ENCODE measurements around the gene PTPRU.

The PTPRU gene

DNA sequence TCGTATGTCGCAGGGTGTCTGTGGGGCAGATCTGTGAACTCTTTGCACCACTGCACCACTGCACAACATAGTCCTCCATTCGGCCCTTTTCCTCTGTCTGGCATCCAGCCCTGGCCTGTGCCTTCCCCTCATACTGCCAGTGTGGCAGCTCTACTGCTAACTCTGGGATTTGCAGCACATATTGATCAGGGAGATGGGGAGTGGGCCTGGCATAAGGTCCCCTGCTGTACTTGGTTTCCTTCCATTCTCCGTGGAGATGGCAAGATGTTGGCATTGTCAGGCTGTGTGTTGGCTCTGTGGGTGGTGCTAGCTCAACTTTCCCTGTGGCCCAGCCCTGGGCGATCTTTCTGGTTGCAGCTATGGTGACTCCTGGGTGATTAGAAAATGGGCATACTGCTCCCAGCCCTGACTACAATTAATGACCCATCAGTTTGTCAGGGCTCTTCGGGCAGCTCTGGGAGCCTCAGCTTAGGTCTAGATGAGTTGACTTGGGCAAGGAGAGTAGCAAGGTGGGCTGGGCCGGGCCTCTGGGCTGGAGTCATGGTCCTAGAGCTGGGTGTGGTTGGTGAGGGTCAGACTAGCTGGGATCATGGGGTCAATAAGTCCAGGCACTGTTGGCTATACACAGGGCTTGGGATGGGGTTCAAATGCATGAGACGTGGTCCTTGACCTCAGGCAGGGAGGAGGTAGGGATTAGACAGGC is 11.4 kb downstream of the PTPRU start:
- no peak for DNase-seq

DNA sequence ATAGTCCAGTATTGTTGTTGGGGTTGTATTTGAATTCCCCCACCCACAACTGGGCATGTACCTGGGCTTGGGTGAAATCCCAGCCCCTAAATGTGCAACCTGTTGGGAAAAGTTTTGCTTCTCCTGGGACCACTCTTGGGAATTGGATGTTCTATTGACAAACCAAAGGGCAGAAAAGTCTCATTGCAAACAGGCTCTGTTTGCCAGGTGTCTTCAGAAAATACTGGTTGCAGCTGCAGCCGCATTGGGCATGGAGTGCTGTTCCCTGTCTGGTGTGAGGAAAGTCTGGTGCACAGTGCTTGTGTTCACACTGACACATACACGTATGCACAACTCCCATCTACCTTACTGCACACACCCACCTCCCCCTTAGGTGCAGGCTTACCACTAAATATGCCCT is 12.1 kb downstream of the PTPRU start:
- DNase-seq, result no peak

DNA sequence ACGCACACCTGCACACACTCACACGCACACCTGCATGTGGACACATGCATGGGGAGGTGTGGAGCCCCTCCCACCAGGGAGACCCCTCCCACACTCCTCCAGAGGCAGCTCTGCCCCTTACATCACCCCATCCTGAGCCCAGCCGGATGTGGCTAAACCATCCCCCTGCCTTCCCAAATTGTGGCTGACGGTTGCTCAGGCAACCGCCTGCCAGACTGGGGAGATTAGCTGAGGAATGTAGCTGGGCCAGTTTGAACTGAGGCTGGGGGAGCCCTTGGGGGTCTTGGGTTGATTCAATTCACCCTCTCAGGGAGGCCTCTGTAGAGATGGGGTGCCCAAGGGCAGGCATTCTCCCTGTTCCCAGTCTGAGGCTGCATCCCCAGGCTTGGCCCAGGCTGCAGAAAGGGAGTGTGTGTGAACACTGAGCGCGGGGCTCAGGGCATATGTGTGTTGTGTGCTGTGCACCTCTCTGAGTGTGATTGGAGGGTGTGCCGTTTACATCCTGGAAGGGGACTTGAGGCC is 12.9 kb downstream of the PTPRU start:
- DNase-seq, result no peak

DNA sequence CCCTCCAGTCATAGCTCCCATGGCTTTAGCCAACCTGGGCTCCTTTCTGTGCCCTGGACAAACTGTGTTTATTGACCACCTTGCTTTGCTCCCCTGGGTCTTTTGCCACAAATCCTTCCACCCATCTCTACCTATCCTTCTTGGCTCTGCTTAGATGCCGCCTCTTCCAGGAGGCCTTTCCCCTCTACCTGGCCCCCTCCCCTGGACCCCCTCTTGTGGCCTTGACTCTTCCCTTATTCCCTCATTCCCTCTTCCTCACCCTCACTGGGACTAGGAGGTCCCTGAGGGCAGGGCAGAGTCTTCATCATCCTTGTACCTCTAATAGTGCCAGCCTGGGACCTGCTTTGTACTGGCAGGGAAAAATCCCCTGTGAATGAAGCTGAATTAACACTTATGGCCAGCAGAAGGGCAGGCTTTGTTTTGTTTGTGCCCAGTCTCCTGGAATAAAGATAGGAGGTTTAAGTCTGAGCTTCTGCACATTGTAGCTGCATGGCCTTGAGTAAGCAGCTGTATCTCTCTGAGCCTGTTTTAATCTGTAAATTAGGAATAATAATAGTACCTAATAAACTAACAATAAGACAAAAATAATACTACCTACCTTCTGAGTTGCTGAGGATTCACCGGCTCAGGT is 13.7 kb downstream of the PTPRU start:
- no peak for DNase-seq

DNA sequence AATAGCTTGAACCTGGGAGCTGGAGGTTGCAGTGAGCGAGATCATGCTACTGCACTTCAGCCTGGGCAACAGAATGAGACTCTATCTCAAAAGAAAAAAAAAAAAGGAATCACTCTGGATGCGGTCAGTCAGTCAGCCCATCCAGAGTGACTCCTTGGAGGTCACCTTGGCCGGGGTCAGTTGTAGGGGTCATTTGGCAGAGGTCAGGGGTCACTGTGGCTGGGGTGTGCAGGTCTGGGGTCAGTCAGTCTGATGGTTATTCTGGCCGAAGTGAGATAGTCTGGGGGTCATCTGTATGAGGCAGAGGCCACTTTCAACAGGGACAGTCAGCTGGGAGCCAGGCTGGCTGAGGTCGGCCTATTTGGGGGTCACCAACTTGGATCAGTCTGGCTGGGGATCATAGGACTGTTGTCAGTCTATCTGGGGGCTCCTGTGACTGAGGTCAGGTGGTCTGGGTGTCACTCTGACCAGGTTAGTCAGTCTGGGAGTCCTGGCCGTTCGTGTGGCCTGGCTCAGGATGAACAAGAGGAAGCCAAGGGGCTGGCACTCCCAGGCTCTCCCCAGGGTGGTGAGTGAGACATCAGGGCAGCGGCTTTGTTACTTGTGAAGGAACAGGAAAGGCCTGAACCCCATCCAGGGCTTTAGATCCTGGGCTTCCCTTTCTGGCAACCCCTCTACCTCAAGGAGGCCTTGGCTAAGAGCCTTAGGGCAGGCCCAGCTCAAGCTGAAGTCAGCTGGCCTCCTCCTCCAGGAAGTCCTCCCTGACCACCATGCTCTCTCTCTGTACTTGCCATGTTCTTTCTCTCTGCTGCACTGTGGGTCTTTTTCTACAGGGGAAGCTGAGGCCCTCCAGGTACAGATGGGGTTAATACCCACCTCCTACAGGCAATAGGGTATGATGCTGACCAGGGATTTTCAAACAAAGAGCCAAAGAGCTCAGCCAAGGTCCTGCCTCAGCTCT is 15.1 kb downstream of the PTPRU start:
- DNase-seq, result no peak

DNA sequence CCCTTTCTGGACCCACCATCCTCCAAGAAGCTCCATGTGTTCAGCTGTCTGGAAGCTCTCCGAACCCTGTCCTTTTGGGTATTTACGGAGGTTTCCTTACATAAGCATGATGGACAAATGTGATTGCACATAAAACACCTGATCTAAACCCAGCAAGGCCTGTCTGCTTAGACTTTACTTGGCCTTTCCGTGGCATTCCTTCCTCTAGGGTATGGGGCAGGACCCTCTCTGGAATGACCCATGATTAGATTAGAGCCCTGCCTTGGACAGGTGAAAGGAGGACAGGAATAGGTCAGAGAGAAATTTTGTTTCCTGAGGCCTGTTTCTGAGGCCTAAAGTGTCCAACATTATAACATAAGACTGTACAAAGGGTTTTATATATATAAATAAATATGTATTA is 16.9 kb downstream of the PTPRU start:
- DNase-seq, result no peak

DNA sequence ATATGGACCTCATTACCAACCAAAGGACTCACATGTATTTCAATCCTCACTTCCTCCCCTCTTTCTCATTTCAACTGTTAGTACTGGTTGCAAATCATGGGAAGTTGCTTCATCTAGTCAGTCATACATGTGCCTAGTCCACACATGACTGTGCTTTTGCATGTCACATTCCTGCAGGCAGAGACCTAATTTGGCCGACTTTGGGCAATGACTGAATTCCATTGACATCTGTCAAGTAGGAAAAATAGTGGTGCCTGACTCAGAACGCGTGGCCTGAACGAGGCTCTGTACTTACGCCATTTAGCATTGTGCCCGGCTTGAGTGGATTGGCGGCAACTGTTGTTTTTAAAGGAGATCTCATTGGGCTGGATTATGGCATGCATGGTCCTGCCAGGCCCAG is 18.0 kb downstream of the PTPRU start:
- DNase-seq, result no peak

DNA sequence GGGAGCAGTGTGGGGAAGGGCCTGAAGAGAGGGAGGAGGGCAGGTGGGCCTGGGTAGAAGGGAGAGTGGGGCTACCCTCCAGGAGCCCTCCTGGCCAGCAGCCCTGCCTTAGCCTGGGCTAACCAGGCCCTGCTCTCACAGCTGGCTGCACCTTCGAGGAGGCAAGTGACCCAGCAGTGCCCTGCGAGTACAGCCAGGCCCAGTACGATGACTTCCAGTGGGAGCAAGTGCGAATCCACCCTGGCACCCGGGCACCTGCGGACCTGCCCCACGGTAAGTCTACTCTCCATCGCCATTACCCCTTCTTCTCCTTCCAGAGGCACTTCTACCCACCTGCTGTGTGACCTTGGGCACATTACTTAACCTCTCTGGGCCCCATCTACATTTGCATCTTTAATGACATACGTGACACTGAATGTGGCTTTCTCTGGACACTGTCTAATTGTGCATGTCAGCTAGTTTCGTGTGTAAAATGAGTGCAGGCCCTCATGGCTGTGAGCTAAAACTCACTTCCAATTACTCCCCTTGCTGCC is 18.9 kb downstream of the PTPRU start:
- no peak for DNase-seq

DNA sequence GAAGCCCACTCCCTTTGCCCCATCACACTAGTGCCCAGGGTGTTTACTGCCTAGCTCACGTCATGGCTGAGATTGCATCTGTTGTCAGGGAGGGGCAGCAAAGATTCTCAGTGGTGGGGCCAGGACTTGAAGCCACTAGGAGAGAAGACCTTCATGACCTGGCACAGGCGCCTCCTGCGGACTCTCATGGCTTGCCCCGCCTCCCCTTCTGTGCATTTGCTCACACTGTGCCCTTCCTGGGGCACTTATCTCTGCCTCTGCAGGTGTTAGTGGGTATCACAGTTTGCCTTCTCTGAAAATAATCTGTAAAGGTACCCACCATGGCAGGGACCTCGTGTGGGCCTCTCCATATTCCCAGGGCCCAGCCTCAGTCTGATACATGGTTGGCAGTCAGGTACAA is 20.1 kb downstream of the PTPRU start:
- no peak for DNase-seq

DNA sequence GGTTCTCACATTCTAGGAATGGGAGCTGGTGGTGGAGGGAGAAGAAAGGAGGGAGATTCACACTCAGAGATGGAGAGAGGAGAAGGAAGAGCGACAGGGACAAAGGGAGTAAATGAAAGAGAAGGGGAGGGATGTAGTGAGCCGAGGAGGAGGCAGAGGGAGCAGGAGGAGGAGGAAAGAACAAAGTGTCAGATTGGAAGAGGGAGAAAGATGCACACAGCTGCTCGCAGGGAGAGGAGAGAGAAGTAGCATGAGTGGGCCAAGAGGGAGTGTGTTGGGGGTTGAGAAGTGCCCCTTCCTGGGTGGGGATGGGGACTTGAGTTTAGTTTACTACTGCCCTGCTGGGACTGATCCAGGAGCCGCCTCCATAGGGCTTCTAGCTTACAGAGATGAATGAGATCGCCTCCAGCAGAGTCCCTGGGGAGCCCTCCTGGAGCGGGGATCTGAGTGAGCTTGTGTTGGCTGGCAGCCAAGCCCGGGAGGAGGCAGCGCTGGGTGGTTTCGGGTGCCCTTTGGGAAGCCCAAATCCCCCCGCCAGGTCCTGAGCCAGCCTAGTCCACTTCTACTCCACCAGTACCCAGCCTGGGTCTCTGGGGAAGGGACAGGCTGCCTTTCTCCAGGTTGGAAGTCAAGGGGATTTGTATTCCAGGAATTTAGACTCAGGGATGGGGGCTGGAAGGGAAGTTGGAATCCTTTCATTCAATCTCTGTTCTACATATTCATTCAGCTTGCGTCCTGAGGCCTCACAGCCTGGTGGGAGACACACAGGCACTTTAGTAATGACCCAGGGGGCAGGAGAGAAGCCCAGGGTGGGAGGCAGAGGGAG is 20.9 kb downstream of the PTPRU start:
- no peak for DNase-seq

DNA sequence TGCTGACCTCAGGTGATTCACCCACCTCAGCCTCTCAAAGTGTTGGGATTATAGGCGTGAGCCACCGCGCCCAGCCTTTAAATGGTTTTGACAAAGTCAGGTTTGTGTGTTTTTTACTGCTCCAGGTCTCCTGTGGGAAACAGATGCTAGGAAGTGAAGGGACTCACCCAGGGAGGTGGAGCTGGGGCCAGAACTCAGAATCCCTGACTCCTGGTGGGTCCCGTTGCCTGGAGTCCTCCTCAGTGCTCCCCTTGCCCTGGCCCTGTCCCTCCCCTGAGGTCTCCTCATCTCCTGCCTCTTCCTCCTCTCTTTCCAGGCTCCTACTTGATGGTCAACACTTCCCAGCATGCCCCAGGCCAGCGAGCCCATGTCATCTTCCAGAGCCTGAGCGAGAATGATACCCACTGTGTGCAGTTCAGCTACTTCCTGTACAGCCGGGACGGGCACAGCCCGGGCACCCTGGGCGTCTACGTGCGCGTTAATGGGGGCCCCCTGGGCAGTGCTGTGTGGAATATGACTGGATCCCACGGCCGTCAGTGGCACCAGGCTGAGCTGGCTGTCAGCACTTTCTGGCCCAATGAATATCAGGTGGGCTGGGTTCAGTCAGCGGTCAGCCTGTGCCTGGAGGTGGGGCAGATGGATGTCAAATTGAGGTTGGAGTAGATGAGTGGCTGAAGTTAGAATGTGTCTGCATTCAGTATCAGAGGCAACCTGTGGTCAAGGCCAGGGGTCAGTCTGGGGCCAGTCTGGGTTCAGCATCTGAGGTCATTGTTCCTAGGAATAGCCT is 22.1 kb downstream of the PTPRU start:
- DNase-seq, result no peak

DNA sequence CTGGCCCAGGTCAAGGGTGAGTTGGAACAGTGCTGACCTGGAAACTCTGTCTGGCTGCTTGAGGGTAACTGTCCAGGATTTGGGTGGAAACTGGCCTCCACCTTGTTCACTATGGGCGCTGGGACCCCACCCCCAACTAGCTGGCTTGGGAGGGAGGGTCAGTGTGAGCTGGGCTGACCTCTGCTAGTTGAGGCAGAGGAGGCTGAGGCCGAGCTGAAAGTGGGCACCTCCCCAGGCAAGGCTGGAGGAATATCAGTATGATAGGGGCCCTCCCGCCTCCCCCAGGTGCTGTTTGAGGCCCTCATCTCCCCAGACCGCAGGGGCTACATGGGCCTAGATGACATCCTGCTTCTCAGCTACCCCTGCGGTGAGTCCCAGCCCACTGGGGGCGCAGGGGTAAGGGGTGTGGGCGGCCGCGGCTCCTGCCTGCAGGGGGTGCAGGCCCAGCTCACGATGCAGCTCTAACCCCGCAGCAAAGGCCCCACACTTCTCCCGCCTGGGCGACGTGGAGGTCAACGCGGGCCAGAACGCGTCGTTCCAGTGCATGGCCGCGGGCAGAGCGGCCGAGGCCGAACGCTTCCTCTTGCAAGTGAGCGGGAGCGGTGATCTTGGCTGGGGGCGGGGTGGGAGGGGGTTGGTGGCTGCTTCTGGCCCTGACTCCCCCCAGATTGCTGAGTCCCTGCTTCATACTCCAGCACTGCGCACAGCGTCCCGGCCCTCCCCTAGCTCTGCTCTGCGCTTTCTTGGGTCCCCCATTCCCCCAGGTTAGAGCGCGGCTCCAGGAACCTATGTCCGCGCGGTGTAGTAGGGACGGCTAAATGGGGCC is 22.9 kb downstream of the PTPRU start:
- DNase-seq, result no peak

DNA sequence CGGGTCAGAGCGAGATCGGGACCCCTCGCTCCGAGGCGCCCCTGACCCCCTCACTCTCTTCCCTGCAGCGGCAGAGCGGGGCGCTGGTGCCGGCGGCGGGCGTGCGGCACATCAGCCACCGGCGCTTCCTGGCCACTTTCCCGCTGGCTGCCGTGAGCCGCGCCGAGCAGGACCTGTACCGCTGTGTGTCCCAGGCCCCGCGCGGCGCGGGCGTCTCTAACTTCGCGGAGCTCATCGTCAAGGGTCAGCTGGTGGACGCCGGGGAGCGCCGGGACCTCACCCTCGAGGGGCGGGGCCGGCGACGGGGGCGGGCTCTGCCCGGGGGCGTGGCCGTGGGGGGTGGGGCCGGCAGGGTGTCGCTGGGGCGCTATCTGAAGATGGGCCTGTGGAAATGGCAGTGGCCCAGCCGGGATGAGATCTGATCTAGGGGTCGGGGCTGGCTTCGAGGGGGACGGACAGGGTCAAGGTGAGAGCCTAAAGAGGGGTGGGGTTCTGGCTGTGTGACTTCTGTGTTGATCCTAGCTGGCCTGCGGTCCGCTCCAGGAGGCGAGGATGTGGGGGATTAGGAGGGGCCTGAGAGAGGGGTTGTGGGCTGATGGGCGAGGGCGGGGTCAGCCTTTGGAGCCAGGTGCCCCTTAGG is 23.6 kb downstream of the PTPRU start:
- no peak for DNase-seq

DNA sequence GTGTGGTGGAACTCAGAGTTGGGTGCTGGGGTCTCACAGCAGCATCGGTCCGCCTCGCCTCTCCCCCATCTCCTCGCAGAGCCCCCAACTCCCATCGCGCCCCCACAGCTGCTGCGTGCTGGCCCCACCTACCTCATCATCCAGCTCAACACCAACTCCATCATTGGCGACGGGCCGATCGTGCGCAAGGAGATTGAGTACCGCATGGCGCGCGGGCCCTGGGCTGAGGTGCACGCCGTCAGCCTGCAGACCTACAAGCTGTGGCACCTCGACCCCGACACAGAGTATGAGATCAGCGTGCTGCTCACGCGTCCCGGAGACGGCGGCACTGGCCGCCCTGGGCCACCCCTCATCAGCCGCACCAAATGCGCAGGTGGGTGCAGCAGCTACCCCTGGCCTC is 24.2 kb downstream of the PTPRU start:
- no peak for DNase-seq

DNA sequence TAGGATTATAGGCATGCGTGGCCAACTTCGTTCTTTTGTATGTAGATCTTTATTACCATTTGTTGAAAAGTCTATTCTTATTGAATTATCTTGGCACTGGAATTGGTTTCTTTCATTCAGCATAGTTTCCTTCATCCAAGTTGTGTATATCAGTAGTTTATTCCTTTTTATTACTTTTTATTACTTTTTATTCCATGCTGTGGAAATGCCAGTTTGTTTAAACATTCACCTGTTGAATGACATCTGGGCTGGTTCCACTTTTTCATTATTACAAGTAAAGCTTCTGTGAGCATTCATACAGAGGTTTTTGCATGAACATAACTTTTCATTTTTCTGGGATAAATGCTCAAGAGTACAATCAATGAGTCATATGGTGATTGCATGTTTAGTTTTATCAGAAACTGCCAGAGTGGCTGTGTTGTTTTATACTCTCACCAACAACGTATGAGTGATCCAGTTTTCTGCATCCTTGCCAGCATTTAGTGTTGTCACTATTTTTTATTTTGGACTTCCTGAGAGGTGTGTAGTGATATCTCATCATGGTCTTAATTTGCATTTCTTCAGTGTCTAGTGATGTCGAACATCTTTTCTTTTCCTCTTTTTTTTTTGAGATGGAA is 28.6 kb downstream of the PTPRU start:
- DNase-seq, result no peak

DNA sequence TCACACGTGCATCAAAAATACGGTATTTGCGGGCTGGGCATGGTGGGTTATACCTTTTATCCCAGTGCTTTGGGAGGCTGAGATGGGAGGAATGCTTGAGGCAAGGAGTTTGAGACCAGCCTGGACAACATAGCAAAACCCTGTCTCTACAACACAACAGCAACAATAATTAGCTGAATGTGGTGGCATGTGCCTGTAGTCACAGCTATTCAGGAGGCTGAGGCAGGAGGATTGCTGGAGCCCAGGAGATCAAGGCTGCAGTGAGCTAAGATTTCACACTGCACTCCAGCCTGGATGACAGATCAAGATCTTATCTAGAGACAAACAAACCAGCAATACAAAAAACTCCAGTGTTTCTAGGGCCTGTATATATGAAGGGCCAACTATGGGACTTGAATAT is 30.6 kb downstream of the PTPRU start:
- no peak for DNase-seq

DNA sequence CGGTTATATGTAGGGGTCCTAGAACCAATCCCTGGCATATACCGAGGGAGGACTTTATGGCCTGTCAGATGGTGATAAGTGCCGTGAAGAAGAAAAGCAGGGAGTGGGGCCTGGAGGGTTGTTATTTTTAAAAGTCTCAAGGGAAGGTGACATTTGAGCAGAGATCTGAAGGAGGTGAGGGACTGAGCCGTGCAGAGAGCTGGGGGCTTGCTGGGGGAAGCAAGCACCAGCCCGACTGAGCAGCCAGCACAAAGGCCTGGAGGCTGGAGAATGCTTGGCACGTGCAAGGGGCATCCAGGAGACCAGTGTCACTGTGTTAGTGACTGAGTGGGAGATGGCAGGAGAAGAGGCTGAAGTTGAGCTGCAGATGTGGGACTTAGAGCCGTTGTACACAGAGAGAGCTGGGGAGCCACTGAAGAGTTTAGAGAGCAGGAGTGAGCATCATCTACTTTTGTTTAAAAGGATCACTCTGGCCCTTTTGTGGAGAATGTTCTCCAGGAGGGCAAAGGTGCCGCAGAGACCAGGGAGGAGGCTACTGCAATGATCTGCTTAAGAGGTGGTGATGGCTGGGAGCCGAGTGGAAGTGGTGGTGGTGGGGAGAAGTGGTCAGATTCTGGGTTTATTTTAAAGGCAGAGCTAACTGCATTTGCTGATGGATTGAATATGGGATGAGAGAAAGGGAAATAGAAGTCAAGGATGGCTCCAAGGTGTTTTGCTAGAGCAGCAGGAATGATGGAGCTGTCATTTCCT is 31.2 kb downstream of the PTPRU start:
- no peak for DNase-seq

DNA sequence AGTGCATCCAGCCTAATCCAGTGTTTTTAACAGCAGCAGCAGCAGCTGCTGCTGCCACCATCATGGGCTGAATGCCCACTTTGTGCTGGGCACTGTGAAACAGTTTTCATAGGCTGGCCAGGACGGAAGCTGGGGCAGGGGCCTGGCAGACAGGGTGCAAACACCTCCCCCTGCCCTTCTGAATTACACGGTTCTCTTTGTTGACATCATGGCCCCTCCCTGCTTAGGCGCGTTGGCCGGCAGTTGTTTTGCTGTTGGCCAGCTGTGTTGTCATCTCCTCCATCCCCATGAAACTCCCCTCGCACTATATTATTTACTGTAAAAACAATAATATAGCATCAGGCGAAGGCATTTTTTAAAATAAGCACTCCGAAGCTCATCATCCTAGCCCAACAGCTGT is 33.1 kb downstream of the PTPRU start:
- DNase-seq, result no peak

Data from NK-92 treated with Interleukin-12 subunit alpha and Interleukin-12 subunit beta, amount 100 ng/mL, for 24 hours (cell line).